HG02943 (cell line): ENCODE results near the gene CACNG6.
"Not testable (repeated sequence)": the region's sequence is repeated elsewhere in the genome, so short reads cannot be mapped to it uniquely, and the experiment has no call there.

ENCODE experiments used
- ATAC-seq: cut with Tn5 transposase; IDR thresholded peaks from one replicate; pipeline ENCODE4 v1.9.1; 2021; ENCODE audit warnings: mild to moderate bottlenecking, low read depth, moderate library complexity; ENCODE audit not compliant: unreplicated experiment

The CACNG6 gene

DNA sequence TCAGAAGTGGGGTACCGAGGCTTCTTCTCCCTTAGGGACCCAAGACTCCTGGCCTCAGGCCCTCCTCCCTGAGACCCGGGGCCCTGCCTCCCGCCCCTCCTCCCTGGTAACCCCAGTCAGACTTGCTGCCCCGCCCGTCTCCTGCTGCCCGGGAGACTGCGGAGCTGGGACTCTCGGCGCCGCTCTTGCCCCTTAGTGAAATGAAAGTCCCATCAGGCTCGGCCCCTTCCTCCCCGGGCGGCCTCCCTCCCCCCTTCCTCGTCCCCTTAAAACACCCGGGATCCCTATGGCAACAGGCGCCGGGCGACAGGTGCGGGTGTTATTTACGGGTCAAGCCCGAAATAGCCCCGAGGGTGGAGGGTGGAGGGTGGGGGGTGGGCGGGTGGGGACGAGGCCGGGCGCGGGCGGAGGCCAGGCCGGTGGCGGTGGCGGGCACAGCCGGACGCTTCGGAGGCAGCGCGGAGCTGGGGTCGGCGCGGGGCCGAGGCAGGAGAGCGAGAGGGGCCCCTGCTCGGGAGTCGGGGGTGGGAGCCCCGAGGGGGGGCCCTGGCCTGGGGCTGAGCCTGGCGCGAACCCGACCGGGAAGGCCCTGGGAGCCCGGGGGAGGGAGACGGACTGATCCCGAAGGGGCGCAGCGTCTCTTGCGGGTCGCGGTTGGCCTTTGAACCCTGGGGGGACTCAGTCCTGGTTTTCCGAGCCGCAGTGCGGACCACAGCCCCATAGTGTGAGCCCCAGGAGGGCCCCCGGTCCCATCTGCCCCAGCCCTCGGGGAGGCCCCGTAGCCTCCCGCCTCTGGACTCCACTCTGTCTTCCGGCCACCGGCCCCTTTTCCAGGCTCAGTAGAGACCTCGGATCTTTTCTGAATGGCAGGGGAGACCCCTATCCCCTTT lies at the start of gene CACNG6:
TSS of gene CACNG6 (plus strand) at position 414 of the 890 bp plus-strand sequence. CDS start 1,241 bp downstream, outside the sequence.
- no peak for ATAC-seq

- ATAC-seq = no peak
Observed at GRCh38 chr19:53942001-53942786, 49.2 kb upstream of the CACNG6 start.

DNA sequence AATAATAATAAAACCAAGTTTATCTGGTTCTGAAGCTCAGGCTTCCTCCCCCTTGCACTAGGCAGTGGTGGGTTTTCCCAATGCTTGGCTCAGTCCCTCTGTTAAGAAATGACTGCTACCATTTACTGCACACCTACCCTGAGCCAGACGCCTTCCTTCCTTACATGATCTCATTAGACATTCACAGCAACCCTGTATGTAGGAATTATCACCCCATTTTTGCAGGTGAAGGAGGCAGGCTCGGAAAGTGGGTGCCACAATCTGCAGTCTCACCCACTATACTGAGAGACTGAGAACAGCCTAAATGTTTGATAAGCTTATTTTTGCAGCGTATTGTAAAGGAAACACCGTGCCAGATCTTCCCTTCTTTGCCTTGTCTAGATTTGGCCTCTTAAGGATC lies 47.0 kb upstream of the CACNG6 start:
- ATAC-seq = no peak

DNA sequence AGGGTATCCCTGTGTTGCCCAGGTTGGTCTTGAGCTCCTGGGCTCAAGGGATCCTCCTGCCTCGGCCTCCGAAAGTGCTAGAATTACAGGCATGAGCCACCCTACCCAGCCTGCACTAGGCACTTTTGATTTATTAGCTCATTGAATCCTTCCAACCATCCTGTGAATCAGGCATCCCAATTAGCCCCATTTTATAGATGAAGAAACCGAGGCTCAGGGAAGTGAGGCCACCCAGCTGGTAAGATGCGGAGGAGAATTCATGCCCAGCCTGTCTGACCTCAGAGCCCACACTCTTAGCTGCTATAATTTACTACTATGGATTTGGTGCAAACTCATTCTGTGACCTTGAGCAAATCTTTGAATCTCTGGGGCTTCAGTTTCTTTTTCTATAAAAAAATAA lies 46.5 kb upstream of the CACNG6 start:
- no peak for ATAC-seq

DNA sequence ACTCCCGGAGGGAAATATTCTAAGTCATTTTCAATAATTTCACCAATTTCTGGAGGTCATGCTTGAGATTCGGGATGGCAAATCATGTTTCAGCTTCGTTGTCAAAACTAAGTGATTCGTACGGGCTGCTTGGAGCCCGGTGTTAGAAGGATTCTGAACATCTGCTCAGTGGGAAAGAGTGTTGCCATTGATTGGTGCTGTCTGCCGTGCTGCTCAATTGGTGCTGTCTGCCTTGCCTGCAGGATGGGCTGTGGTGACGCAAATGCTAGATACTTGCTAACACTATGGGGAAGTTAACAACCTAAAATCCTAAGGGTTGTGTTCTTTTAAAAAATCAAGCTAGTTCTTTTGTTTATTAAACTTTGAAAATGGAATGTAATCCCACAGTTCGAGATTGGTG lies 46.0 kb upstream of the CACNG6 start:
- ATAC-seq = no peak

DNA sequence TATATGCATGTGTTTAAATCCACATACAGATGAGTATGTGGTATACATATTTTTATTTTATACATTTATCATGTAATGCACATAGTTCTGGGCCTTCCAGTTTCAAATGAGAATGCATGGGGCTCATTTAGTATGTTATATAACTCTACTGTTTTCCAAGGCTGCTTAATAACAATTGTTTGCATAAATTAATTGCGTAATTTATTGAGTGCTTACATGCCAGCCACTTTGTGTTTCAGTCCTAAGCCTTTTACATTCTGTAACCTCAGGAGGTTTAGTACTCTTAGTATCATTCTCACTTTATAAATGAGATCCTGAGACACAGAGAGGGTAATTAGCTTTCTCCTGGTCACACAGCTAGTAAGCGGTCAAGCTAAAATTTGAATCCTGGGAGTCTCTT lies 45.4 kb upstream of the CACNG6 start:
- no peak for ATAC-seq

DNA sequence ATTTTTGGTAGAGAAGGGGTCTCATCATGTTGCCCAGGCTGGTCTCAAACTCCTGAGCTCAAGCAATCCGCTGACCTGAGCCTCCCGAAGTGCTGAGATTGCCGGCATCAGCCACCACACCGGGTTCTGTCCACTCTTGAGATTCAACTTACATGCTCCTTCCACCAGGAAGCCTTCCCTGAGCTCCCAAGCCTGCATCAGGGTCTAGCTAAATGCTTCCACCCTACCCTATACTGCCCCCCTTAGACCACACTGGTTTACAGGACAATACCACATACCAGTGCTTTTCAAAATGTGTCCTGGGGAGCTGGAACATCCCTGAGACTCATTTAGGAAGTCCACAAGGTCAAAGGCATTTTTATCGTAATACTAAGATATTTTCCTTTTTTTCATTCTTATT lies 43.8 kb upstream of the CACNG6 start:
- no peak for ATAC-seq

DNA sequence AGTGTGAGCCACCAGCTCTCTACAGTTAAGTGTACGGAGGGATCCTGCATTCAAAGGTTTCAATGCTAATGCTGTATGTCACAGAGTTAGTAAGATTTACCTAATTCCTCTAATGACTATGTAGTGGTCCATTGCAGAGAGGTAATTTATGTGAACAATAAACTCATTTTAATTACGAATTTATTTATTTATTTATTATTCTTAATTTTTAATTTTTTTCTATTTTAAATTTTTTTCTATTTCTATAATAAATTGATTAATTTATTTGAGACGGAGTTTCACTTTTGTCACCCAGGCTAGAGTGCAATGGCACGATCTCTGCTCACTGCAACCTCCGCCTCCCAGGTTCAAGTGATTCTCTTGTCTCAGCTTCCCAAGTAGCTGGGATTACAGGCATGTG lies 42.8 kb upstream of the CACNG6 start:
- not testable (repeated sequence) for ATAC-seq

DNA sequence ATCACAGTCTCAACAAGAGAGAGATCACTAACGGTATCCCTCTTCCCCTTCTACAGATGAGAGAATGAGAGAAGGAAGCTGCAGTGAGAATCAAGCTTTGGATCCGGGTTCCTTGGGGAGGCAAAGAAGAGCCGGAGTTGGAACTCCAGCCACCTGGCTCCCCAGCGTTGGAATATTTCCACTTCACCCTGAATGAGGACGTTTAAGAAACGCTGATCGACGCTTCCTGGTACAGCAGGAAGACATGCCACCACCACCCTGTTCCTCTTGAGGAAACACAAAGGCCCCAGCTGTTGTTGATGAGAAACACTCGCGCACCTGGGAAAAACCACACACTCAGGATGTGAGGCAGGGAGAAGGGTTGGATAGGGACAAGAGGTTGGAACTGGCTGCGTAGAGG lies 40.0 kb upstream of the CACNG6 start:
- ATAC-seq = no peak

GRCh38 chr19:53951947-53952346 lies 39.5 kb upstream of the CACNG6 start:
- ATAC-seq = no peak

DNA sequence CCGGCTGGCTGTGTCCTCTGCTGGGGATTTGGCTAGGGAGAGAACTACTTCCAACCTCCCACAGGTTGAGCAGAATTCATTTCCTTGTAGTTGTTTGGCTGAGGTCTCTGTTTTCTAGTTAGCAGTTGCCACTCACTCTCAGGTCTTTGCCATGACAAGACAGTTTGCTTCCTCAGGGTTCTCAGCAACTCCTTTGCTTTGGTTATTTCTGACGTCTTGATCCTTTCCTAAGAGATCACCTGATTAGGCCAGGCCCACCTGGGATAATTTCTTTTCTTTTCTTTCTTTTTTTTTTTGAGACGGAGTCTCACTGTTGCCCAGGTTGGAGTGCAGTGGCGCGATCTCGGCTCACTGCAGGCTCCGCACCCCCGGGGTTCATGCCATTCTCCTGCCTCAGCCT lies 38.1 kb upstream of the CACNG6 start:
- ATAC-seq = no peak

DNA sequence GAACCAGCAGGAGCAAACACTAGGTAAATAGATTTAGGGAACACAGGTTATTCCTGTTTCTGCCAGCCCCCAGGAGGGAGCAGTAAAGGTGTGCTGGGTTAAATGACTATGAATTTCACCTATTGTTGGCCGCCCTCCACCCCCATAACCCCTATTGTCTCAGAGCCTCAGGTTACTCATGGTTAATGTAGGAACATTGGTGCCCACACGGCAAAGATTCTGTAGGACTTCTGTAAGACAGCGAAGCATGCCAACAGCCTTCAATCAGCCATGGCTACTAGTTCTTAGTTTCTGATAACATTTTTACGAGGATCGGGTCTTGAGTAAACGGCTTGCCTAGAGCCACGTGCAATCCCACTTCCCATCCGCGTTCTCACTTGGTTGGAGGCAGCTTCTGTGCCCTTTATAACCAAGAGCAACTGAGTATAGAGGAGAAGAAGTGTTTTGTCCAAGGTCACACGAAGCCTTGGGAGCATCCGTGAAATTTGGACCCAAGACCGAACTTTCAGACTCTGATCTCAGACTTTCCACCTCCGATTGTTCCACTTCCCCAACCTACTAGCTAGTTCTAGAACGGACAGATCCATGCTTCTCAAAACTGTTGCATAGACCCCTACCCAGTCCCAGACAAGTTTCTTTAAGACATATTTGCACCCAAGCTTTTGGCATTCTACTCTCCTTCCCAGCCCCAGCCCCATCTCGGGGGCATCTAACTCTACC lies 33.8 kb upstream of the CACNG6 start:
- no peak for ATAC-seq

DNA sequence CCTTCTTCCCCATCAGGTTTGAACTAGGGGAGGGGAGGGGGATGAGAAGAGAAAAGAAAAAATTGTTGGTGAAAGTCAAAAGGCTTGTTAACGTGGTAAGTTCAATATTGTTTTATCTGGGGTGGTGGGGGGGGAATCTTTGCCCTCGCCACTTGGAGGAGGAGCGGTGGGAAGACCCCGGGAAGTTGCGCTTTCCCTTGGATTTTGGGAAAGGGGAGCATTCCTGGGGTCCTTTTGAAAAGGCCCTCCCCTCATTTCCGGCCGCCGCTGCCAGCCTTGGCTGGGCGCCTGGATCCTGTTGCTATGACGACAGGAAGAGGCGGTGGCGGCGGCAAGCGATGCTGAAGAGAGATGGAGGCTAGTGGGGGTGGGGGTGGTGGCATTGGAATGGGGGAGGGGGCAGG lies 33.3 kb upstream of the CACNG6 start:
- ATAC-seq = no peak

DNA sequence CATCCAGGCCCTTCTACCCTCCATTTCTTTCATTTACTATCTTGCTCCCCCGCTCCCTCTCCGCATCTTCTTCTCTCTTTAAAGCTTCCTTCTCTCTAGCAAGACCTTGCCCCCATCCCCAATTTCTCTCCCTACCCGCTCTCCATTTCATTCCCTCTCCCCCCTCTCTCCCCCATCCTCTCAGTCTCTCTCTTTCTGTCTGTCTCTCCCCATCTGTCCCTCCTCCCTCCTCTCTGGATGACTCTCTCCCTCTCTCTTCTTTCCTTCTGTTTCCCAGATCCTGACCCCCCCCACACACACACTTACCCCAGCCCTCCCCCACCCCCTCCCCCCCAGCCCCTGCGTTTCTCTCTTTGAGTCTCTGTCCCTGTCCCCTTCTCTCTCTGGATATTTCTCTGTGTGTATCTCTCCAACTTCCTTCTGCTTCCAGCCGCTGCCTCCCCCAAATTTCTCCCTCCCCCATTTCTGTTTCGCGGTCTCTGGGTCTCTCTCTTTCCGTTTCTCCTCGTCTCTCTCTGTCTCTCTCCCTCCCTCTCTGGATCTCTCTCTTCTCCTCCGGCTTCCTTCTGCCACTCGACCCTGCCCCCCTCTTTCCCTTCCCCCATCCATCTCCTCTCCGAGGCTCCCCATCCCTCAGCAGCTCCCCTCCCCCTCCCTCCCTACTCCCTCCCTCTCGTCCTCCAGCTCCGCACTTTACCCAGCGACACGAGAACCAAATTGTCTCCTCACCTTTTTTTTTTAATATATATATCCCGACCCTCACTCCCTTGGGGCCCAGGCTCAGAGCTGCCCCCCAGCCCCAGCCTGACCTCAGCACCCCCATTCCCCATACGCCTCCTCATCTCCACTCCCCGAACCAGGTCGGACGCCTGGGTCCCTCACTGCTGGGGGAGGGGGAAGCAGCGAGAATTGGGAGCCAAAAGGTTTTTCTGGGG lies 32.3 kb upstream of the CACNG6 start:
- ATAC-seq = no peak

DNA sequence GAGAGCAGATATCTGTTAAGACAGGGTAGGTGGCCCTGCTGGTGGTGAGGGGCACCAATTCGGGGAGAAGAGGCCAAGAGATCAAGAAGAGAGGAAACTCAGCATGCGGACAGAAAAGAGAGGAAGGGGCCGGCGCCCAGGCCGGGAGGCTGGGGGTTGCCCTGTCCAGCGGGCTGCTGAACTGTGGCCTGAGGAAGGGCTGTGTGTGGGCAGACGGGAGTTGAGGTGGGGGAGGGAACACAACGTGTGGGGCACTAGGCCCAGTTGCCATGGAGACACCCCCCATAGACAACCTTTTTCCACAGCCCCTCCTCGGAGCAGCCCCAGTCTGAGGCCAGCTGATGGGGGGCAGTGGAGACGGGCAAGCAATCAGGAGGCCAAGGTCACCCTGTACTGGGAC lies 31.2 kb upstream of the CACNG6 start:
- no peak for ATAC-seq

GRCh38 chr19:53960886-53961285 lies 30.6 kb upstream of the CACNG6 start:
- ATAC-seq = no peak

- ATAC-seq = no peak
Observed at GRCh38 chr19:53961523-53962356, 29.7 kb upstream of the CACNG6 start.

DNA sequence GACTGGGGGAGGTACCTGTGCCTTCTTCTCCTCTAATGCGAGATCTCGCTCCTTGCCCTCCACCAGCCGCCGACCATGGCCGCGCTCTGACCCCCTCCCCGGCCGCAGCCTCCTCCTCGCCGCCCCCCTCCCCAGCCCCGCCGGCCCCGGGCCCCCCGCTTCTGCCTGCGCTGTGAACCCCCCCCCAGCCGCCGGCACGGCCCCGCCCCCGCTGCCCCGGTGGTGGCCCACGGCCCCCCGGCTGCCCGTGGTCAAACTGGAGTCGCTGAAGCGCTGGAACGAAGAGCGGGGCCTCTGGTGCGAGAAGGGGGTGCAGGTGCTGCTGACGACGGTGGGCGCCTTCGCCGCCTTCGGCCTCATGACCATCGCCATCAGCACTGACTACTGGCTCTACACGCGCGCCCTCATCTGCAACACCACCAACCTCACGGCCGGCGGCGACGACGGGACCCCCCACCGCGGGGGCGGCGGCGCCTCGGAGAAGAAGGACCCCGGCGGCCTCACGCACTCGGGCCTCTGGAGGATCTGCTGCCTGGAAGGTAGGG lies 28.5 kb upstream of the CACNG6 start, which contains the start of gene CACNG8:
TSS of gene CACNG8 (plus strand) at position 51 of the 545 bp plus-strand sequence.
- no peak for ATAC-seq

DNA sequence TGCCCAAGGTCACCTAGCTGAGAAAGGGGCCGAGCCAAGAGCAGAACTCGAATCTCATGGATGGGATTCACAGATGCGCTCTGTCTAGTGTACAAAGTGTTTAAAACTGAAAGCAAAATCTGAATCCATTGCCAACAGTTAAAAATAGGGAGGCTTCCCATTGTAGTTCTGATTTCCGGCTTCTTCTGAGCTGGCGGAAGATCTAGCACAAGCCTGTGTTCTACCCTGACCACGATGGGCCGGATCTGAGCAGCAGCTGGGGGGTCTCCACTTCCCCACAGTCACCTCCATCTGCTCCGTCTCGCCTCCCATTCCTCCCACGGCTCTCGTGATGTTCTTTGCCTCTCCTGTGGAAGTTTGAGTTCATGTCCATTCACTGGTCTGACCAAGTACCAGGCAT lies 26.3 kb upstream of the CACNG6 start:
- ATAC-seq = no peak
